ENCODE data around the gene EDC4.

DNA sequence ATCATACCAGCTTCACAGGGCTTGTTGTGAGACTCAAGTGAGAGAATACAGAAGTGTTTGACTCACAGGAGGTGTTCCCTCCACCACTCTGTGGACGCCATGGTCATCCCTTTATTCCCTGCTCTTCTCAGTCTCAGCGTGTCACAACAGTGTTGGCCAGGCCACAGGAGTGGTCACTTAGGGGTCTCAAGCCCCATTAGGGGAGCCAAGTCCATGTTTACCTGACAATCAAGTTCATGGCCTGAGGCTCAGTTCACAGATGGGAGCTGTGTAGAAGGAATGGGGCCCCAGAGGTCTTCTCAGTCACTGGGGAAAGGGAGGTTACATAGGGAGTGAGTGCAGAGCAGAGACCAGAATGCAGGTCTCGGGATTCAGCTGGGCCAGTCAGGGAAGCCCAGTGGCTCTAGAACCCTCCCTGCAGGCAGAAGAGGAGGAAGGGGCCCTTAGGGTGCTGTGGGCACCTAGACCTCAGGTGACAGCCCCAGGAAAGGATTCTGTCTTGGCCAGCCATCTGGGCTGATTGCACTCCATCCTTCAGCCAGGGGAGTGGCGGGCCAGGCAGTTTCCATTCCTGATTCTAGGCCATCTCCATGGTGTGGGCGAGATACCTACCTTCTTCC is 15.8 kb upstream of the EDC4 start:
- TF ChIP-seq, protein P1, sequence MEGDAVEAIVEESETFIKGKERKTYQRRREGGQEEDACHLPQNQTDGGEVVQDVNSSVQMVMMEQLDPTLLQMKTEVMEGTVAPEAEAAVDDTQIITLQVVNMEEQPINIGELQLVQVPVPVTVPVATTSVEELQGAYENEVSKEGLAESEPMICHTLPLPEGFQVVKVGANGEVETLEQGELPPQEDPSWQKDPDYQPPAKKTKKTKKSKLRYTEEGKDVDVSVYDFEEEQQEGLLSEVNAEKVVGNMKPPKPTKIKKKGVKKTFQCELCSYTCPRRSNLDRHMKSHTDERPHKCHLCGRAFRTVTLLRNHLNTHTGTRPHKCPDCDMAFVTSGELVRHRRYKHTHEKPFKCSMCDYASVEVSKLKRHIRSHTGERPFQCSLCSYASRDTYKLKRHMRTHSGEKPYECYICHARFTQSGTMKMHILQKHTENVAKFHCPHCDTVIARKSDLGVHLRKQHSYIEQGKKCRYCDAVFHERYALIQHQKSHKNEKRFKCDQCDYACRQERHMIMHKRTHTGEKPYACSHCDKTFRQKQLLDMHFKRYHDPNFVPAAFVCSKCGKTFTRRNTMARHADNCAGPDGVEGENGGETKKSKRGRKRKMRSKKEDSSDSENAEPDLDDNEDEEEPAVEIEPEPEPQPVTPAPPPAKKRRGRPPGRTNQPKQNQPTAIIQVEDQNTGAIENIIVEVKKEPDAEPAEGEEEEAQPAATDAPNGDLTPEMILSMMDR (IDR thresholded peaks at IDR 0.05) = no peak
- no peak for TF ChIP-seq POLR2A (IDR thresholded peaks at IDR 0.05)

Data from adrenal gland (tissue), 5 donors.